H1 (cell line): ENCODE results near the gene SPATA13. TPM values are rescaled to one million over a fixed set of nuclear protein-coding genes. Genes with fewer than 3 reads are reported as not detected.
"Not testable (repeated sequence)": the region's sequence is repeated elsewhere in the genome, so short reads cannot be mapped to it uniquely, and the experiment has no call there.

ENCODE experiments used
- CTCF ChIA-PET: fragments of 300-600 bp; sonication (Branson Sonifier 250); formaldehyde crosslinking; loops from one replicate; lab custom pipeline; 2021; ENCODE audit not compliant: partially characterized antibody; lab: Charles Lee
- POLR2A ChIA-PET: fragments of 300-600 bp; sonication (Branson Sonifier 250); formaldehyde crosslinking; loops from one replicate; lab custom pipeline; 2021; ENCODE audit warnings: inconsistent platforms; ENCODE audit not compliant: partially characterized antibody; lab: Charles Lee
- DNase-seq, 2 experiments: peaks; one replicate each; pipeline versions ENCODE4 v3.0.0 to v3.0.0-alpha.2; 2010 to 2022; ENCODE audit warnings: low spot score in 2 of 2, low read depth in 1 of 2, mixed read lengths in 1 of 2
- FAIRE-seq: peaks from 2 replicates; lab custom pipeline; 2011; peaks lifted over from hg19 to GRCh38; lab: Jason Lieb, UNC
- H2AFZ ChIP-seq: 2 replicates; pipeline ENCODE4 v1.8.1; 2012; ENCODE audit warnings: low read length, inconsistent platforms
- H2AK5ac ChIP-seq: 2 replicates; pipeline ENCODE4 v1.6.1; 2013; ENCODE audit warnings: low read depth, low read length
- H2BK120ac ChIP-seq: replicated peaks from 2 replicates; pipeline ENCODE3; 2013; ENCODE audit warnings: low read depth, low read length, inconsistent platforms
- H2BK12ac ChIP-seq: 2 replicates; pipeline ENCODE4 v1.6.1; 2013; ENCODE audit warnings: low read depth, low read length
- H2BK15ac ChIP-seq: 2 replicates; pipeline ENCODE4 v1.6.1; 2013; ENCODE audit warnings: low read length
- H2BK20ac ChIP-seq: 2 replicates; pipeline ENCODE4 v1.6.1; 2013; ENCODE audit warnings: low read length
- H2BK5ac ChIP-seq: 2 replicates; pipeline ENCODE4 v1.6.1; 2013; ENCODE audit warnings: low read depth, low read length
- H3K14ac ChIP-seq: 2 replicates; pipeline ENCODE4 v1.6.1; 2013; ENCODE audit warnings: inconsistent platforms; ENCODE audit not compliant: insufficient read length
- H3K18ac ChIP-seq: 2 replicates; pipeline ENCODE4 v1.6.1; 2013; ENCODE audit warnings: low read length; ENCODE audit errors: extremely low read depth
- H3K23ac ChIP-seq: 2 replicates; pipeline ENCODE4 v1.6.1; 2013; ENCODE audit warnings: inconsistent platforms; ENCODE audit not compliant: insufficient read length
- H3K23me2 ChIP-seq: 2 replicates; pipeline ENCODE4 v1.6.1; 2013; ENCODE audit warnings: low read depth, low read length
- H3K27ac ChIP-seq: 2 replicates; pipeline ENCODE4 v1.6.1; 2011; ENCODE audit warnings: low read depth, low read length, inconsistent platforms
- H3K27me3 ChIP-seq, 4 experiments: replicated peaks in 1 of 4; 1 replicate in 1 of 4; 2 replicates in 3 of 4; pipeline versions ENCODE4 v1.6.1 to v1.8.1; 2011 to 2013; ENCODE audit warnings: low read length in 3 of 4, mild to moderate bottlenecking in 3 of 4, inconsistent platforms in 2 of 4, mixed read lengths in 2 of 4, moderate library complexity in 1 of 4; ENCODE audit not compliant: control insufficient read depth in 3 of 4, insufficient read depth in 3 of 4; ENCODE audit errors: extremely low read depth in 1 of 4
- H3K36me3 ChIP-seq, 4 experiments: 2 replicates each; pipeline versions ENCODE4 v1.6.1 to v1.8.1; 2011 to 2013; ENCODE audit warnings: mild to moderate bottlenecking in 4 of 4, low read length in 3 of 4, moderate library complexity in 2 of 4, control low read depth in 1 of 4, inconsistent platforms in 1 of 4; ENCODE audit not compliant: insufficient read depth in 4 of 4, control insufficient read depth in 2 of 4
- H3K4ac ChIP-seq: replicated peaks from 2 replicates; pipeline ENCODE3; 2013; ENCODE audit warnings: low read length, low read depth, mixed read lengths, inconsistent platforms; ENCODE audit not compliant: insufficient read length
- H3K4me1 ChIP-seq, 4 experiments: replicated peaks in 1 of 4; 1 replicate in 1 of 4; 2 replicates in 3 of 4; pipeline versions ENCODE4 v1.6.1 to v1.8.1; 2011 to 2013; ENCODE audit warnings: low read length in 3 of 4, inconsistent platforms in 2 of 4, mixed read lengths in 1 of 4; ENCODE audit not compliant: insufficient read depth in 4 of 4, control insufficient read depth in 3 of 4
- H3K4me2 ChIP-seq, 2 experiments: 2 replicates each; pipeline versions ENCODE4 v1.6.1 to v1.8.1; 2011 to 2013; ENCODE audit warnings: low read depth in 2 of 2, low read length in 2 of 2, control low read depth in 1 of 2, inconsistent platforms in 1 of 2, mild to moderate bottlenecking in 1 of 2; ENCODE audit not compliant: insufficient read depth in 1 of 2
- H3K4me3 ChIP-seq, 4 experiments: fragments of 200-600, 300-600 bp in 1 of 4; sonication (generic), shearing (Covaris generic), sonication (Bioruptor Twin) in 1 of 4; 2 replicates each; pipeline versions ENCODE4 v1.5.1 to v1.8.1; 2011 to 2016; ENCODE audit warnings: low read length in 4 of 4, low read depth in 3 of 4, control low read depth in 2 of 4, inconsistent platforms in 2 of 4, mild to moderate bottlenecking in 2 of 4, mixed read lengths in 1 of 4, moderate library complexity in 1 of 4; ENCODE audit not compliant: insufficient read depth in 2 of 4; ENCODE audit errors: extremely low read depth in 1 of 4
- H3K56ac ChIP-seq: replicated peaks from 2 replicates; pipeline ENCODE3; 2013; ENCODE audit warnings: low read depth, mild to moderate bottlenecking, mixed read lengths, low read length, inconsistent platforms; ENCODE audit not compliant: insufficient read length
- H3K79me1 ChIP-seq: 2 replicates; pipeline ENCODE4 v1.6.1; 2013; ENCODE audit warnings: low read depth, low read length, control low read depth
- H3K79me2 ChIP-seq, 2 experiments: 2 replicates each; pipeline versions ENCODE4 v1.6.1 to v1.8.1; 2012 to 2013; ENCODE audit warnings: low read length in 2 of 2, mild to moderate bottlenecking in 2 of 2, inconsistent platforms in 1 of 2; ENCODE audit not compliant: insufficient read depth in 2 of 2, control insufficient read depth in 1 of 2
- H3K9ac ChIP-seq, 4 experiments: replicated peaks in 1 of 4; 1 replicate in 1 of 4; 2 replicates in 3 of 4; pipeline versions ENCODE4 v1.6.1 to v1.8.1; 2011 to 2013; ENCODE audit warnings: low read depth in 3 of 4, low read length in 3 of 4, control low read depth in 2 of 4, mild to moderate bottlenecking in 2 of 4, moderate library complexity in 2 of 4, inconsistent platforms in 1 of 4; ENCODE audit errors: extremely low read depth in 1 of 4
- H3K9me3 ChIP-seq, 2 experiments: 2 replicates each; pipeline versions ENCODE4 v1.6.1 to v1.8.1; 2012 to 2013; ENCODE audit warnings: mild to moderate bottlenecking in 2 of 2, moderate library complexity in 2 of 2, control low read depth in 1 of 2, inconsistent platforms in 1 of 2, low read depth in 1 of 2, low read length in 1 of 2, mixed read lengths in 1 of 2; ENCODE audit not compliant: insufficient read depth in 2 of 2
- H4K20me1 ChIP-seq, 2 experiments: replicated peaks in 1 of 2; 2 replicates each; pipeline versions ENCODE3 to v1.8.1; 2011 to 2013; ENCODE audit warnings: inconsistent platforms in 2 of 2, low read length in 2 of 2, mild to moderate bottlenecking in 1 of 2; ENCODE audit not compliant: insufficient read depth in 2 of 2, control insufficient read depth in 1 of 2
- H4K5ac ChIP-seq: 2 replicates; pipeline ENCODE4 v1.6.1; 2013; ENCODE audit warnings: low read length, low read depth, mixed read lengths, inconsistent platforms; ENCODE audit not compliant: insufficient read length
- H4K8ac ChIP-seq: 2 replicates; pipeline ENCODE4 v1.8.0; 2013; ENCODE audit warnings: mild to moderate bottlenecking, moderate library complexity, low read length, inconsistent platforms; ENCODE audit not compliant: insufficient read depth; ENCODE audit errors: extremely low read depth
- H4K91ac ChIP-seq: replicated peaks from 2 replicates; pipeline ENCODE3; 2013; ENCODE audit warnings: low read length, mixed read lengths, inconsistent platforms; ENCODE audit not compliant: insufficient read length
- CTCF ChIP-seq, 3 experiments: IDR thresholded peaks; 1 replicate in 2 of 3; 2 replicates in 1 of 3; pipeline versions ENCODE4 v1.5.1 to v1.6.1; 2011; ENCODE audit warnings: low read length in 3 of 3, mild to moderate bottlenecking in 3 of 3, inconsistent platforms in 2 of 3, low read depth in 1 of 3, moderate library complexity in 1 of 3; ENCODE audit not compliant: insufficient read depth in 1 of 3; ENCODE audit errors: control extremely low read depth in 1 of 3
- RAD21 ChIP-seq, 2 experiments: IDR thresholded peaks in 1 of 2; conservative IDR thresholded peaks in 1 of 2; 2 replicates each; pipeline ENCODE4 v1.6.1; 2011; ENCODE audit warnings: low read depth in 2 of 2, low read length in 2 of 2, improper control_type of control experiment in 1 of 2, inconsistent platforms in 1 of 2, mild to moderate bottlenecking in 1 of 2, moderate library complexity in 1 of 2
- WGBS, 2 experiments: shearing (Covaris generic) in 1 of 2; methylation state at CpG; one replicate each; pipeline versions ENCODE4 v1.1.6 to v1.1.7; 2013 to 2015; ENCODE audit warnings: low lambda C conversion rate in 2 of 2, mixed read lengths in 2 of 2, inconsistent platforms in 1 of 2, low coverage in 1 of 2, missing lambda C conversion rate in 1 of 2; ENCODE audit not compliant: insufficient replicate concordance in 2 of 2, insufficient coverage in 1 of 2, insufficient read length in 1 of 2; ENCODE audit errors: extremely low coverage in 1 of 2, missing lambda C conversion rate in 1 of 2; 5-methylcytosine and 5-hydroxymethylcytosine counted together
- polyA plus RNA-seq, 7 experiments: library from polyadenylated mRNA; depleted of rRNA in 3 of 7; stranded (reverse) in 5 of 7; unstranded in 2 of 7; fragments of >200 nt in 5 of 7; fragments of 200-250 nt in 2 of 7; gene quantifications; 1 replicate in 5 of 7; 2 replicates in 1 of 7; 4 replicates in 1 of 7; pipeline versions ENCODE4 v1.2.1 to v1.2.3, GENCODE V29; 2011 to 2013; ENCODE audit warnings: missing spikeins in 2 of 7, mixed read lengths in 2 of 7
- total RNA-seq: library from RNA; stranded (reverse); fragmentation: NEBNext Ultra II Directional; extraction: Animal tissue kit (Norgen Biotek cat#: 25700); gene quantifications from 2 replicates; pipeline ENCODE4 v1.2.1, GENCODE V29; 2021

Gene SPATA13
- total and polyA plus RNA-seq, 2 of the 8 experiments (the other 6 are each of a cell fraction or from before 2014, with no cell fraction given) = 12.6 to 30.9 TPM

DNA sequence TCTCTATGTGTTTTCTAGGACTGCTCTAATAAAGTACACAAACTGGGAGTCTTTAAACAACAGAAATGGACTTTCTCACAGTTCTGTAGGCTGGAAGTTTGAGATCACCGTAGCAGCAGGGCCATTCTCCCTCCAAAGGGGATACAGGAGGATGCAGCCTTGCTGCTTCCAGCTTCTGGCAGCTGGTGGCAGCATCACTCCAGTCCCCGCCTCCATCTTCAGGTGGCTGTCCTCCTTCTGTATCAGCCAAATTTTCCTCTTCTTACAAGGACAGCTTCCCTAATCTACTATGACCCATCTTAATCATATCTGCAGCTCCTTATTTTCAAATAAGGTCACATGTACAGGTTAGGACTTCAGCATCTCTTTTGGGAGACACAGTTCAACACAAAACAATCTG lies 161.9 kb downstream of the SPATA13 start:
- not testable (repeated sequence) for H3K79me2 ChIP-seq

More for the DNA sequence above, 161.9 kb downstream of the SPATA13 start:
- H3K18ac ChIP-seq, H3K36me3 ChIP-seq, H4K91ac ChIP-seq, H4K5ac ChIP-seq, H3K27me3 ChIP-seq, H2BK15ac ChIP-seq, H3K23ac ChIP-seq, H3K23me2 ChIP-seq, H2AK5ac ChIP-seq, H2BK12ac ChIP-seq, H3K4me1 ChIP-seq: not testable (repeated sequence)
- FAIRE-seq = peak; percentile 92
- WGBS, 2 experiments = 71% methylated on average over 2 of the region's 2 CpGs; no CpG with 5 or more reads in 1 of the 2 experiments
- TF ChIP-seq RAD21 (IDR thresholded peaks at IDR 0.05 in 1 of 2, conservative IDR thresholded peaks at IDR 0.05 in 1 of 2; ENCODE audit: low read depth in 2 of 2, low read length in 2 of 2) (peak; percentile 73 to 74), CTCF (IDR thresholded peaks at IDR 0.05; ENCODE audit: control extremely low read depth in 1 of 3, insufficient read depth in 1 of 3, low read depth in 1 of 3, low read length in 3 of 3) (peak; percentile 45 to 65 (median 59))
- TF ChIP-seq, all 59 proteins: peak for 2; not testable (repeated sequence) for 57
- H2AFZ ChIP-seq, H3K4me2 ChIP-seq, H3K9me3 ChIP-seq, H3K79me1 ChIP-seq, H3K4me3 ChIP-seq, H3K27ac ChIP-seq, H3K4ac ChIP-seq, H3K56ac ChIP-seq, POLR2A ChIA-PET, H2BK120ac ChIP-seq, H3K9ac ChIP-seq, H3K14ac ChIP-seq, H2BK20ac ChIP-seq, H4K8ac ChIP-seq, DNase-seq, H4K20me1 ChIP-seq, H2BK5ac ChIP-seq: not testable (repeated sequence)
- CTCF ChIA-PET = interaction anchor here (0.7 to 2.5 kb wide), 12 partner anchors 15 to 359 kb away, joined by 3 to 11 read pairs (median 3); no protein-coding TSS in a partner anchor
